ENCODE results near the gene DNAJC4.

DNAJC4 gene

DNA sequence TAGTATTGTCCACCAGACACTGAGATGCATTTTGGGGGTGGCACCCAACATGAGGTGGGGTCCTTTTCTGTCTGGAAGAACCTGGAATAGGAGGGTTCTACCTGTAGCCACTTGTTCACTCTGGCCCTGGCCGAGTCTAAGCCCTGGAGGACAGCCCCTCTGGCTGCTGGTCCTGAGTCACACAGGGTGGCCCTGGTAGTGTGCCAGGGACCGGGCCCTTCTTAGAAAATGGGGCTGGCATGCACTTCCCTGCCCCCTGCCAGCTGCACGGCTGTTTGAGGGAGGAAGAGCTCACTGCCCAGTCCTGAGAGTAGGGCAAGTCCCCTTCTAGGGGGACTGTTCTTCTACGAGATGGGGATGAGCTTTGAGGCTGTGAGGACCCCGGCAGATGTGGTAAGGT lies 23.1 kb downstream of the DNAJC4 start:
- DNase-seq (ENCODE audit: low read depth) = no peak
- H3K4me3 ChIP-seq (ENCODE audit: low read depth, low read length) = no peak overlapping the region
- TF ChIP-seq, protein P1, sequence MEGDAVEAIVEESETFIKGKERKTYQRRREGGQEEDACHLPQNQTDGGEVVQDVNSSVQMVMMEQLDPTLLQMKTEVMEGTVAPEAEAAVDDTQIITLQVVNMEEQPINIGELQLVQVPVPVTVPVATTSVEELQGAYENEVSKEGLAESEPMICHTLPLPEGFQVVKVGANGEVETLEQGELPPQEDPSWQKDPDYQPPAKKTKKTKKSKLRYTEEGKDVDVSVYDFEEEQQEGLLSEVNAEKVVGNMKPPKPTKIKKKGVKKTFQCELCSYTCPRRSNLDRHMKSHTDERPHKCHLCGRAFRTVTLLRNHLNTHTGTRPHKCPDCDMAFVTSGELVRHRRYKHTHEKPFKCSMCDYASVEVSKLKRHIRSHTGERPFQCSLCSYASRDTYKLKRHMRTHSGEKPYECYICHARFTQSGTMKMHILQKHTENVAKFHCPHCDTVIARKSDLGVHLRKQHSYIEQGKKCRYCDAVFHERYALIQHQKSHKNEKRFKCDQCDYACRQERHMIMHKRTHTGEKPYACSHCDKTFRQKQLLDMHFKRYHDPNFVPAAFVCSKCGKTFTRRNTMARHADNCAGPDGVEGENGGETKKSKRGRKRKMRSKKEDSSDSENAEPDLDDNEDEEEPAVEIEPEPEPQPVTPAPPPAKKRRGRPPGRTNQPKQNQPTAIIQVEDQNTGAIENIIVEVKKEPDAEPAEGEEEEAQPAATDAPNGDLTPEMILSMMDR (IDR thresholded peaks at IDR 0.05; ENCODE audit: insufficient read depth, low read depth, low read length, missing control alignments) = no peak

DNA sequence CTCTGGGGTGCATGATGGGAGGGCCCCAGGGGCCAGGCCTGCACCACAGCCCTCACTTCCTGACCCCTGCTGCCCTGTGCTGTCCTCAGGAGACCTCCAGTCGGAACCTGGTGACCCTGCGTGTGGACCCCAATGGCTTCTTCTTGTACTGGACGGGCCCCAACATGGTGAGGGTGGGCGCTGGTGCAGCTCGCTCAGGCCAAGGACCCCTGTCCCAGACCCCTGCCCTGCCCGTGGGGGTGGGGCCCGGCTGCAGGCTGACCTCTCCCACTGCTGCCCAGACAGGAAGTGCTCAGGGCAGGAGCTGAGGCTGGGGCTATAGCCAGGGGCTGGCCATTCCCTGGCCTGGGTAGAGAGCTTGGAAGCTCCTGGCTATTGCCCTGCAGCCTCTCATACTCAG lies 24.0 kb downstream of the DNAJC4 start:
- TF ChIP-seq, protein P1 (IDR thresholded peaks at IDR 0.05; ENCODE audit: insufficient read depth, low read depth, low read length, missing control alignments) = no peak
- no peak for DNase-seq (ENCODE audit: low read depth)
- no peak overlapping the region for H3K4me3 ChIP-seq (ENCODE audit: low read depth, low read length)

DNA sequence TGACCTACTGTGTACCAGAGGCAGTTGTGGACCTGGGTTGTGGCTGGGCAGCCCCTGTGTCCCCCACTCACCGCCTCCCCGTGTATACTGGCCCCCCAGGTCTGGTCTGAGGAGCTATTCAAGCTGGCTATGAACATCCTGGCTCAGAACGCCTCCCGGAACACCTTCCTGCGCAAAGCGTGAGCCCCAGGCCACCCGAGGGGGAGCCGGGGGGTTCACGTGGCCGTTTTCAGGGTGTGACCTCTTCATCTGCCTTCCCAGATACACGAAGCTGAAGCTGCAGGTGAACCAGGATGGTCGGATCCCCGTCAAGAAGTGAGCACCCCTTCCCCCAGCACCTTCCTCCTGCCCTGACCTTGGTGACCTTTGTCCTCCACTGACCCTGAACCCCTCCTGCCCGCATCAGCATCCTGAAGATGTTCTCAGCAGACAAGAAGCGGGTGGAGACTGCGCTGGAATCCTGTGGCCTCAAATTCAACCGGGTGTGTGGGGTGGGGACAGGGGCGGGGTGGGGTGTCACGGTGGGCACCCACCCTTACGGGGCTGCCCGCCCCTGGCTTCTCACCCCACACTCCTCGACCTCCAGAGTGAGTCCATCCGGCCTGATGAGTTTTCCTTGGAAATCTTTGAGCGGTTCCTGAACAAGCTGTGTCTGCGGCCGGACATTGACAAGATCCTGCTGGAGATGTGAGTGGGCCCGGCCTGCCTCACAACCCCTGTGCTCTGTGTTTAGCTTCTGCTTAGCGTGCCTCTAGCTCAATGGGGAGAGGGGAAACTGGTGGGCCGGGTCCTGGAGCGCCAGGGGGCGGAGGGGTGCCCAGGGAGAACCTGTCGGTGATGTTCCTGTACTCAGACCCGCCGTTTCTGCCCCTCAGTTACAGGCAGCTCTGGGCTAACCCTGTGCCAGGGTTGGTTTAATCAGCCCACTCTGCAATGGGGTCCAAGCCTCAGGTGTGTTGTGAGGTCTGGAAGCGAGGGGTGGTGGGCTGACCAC lies 25.1 kb downstream of the DNAJC4 start:
- DNase-seq (ENCODE audit: low read depth) = no peak
- H3K4me3 ChIP-seq (ENCODE audit: low read depth, low read length) = no peak overlapping the region
- TF ChIP-seq, protein P1 (IDR thresholded peaks at IDR 0.05; ENCODE audit: insufficient read depth, low read depth, low read length, missing control alignments) = no peak

DNA sequence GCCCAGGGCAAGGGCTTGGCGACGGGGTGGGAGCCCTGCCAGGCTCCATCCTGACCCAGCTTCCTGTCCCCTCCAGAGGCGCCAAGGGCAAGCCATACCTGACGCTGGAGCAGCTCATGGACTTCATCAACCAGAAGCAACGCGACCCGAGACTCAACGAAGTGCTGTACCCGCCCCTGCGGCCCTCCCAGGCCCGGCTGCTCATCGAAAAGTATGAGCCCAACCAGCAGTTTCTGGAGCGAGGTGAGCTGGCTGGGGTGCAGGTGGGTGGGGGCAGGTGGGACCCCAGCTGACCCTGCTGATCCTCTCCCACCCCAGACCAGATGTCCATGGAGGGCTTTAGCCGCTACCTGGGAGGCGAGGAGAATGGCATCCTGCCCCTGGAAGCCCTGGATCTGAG lies 26.0 kb downstream of the DNAJC4 start:
- TF ChIP-seq, protein P1 (IDR thresholded peaks at IDR 0.05; ENCODE audit: insufficient read depth, low read depth, low read length, missing control alignments) = no peak

DNA sequence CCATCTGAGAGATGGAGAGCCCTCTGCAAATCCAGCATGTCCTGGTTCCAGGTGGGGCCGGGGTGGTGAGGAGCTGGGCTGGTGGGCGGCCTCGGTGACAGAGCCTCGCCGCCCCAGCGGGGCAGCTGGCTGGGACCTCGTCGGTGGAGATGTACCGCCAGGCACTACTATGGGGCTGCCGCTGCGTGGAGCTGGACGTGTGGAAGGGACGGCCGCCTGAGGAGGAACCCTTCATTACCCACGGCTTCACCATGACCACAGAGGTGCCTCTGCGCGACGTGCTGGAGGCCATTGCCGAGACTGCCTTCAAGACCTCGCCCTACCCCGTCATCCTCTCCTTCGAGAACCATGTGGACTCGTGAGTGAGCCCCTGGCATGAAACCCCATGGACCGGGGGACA lies 28.0 kb downstream of the DNAJC4 start:
- H3K4me3 ChIP-seq (ENCODE audit: low read depth, low read length) = no peak overlapping the region
- DNase-seq (ENCODE audit: low read depth) = no peak
- TF ChIP-seq, protein P1 (IDR thresholded peaks at IDR 0.05; ENCODE audit: insufficient read depth, low read depth, low read length, missing control alignments) = no peak

More for the DNA sequence above, 26.0 kb downstream of the DNAJC4 start:
- H3K4me3 ChIP-seq (ENCODE audit: low read depth, low read length) = no peak overlapping the region
- no peak for DNase-seq (ENCODE audit: low read depth)

DNA sequence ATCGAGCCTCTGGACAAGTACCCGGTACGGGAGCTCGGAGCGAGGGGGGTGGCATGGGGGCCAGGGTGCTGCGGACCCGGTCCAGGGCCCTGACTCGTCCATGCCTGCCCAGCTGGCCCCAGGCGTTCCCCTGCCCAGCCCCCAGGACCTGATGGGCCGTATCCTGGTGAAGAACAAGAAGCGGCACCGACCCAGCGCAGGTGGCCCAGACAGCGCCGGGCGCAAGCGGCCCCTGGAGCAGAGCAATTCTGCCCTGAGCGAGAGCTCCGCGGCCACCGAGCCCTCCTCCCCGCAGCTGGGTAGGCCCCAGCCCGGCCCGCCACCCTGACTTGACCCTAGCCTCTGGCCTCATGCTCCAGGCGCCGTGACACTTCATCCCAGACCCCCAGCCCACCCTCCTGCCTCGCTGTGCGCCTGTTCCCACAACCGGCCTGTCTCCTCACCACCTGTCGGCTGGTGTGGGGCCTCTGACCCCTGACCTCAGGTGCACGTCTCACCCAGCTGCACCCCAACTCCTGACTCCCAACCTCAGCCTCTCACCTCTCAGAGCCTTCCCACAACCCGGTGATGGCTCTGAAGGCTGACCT lies 28.7 kb downstream of the DNAJC4 start:
- H3K4me3 ChIP-seq (ENCODE audit: low read depth, low read length) = no peak overlapping the region
- TF ChIP-seq, protein P1 (IDR thresholded peaks at IDR 0.05; ENCODE audit: insufficient read depth, low read depth, low read length, missing control alignments) = no peak
- no peak for DNase-seq (ENCODE audit: low read depth)

All from GM12865 (cell line).